Coronary artery (tissue), 2 donors: Measurements from ENCODE around the gene C19orf67.
"Not testable (repeated sequence)": the region's sequence is repeated elsewhere in the genome, so short reads cannot be mapped to it uniquely, and the experiment has no call there.

Source experiments
- DNase-seq: peaks from one replicate; pipeline ENCODE4 v3.0.0-alpha.2; 2017; ENCODE audit warnings: low spot score
- H3K27ac ChIP-seq, 2 donors: fragments of 200-600 bp; sonication (generic); one replicate each; pipeline ENCODE4 v1.5.1; 2016 to 2019
- H3K4me3 ChIP-seq: fragments of 200-600 bp; sonication (generic); 2 replicates; pipeline ENCODE4 v1.5.1; 2016; ENCODE audit warnings: mild to moderate bottlenecking, moderate library complexity
- TF ChIP-seq, protein P1 (sequence below): fragments of 200-600 bp; sonication (generic); IDR thresholded peaks from one replicate; pipeline ENCODE4 v1.5.1; 2019; ENCODE audit warnings: antibody characterized with exemption

C19orf67 gene

GRCh38 chr19:14035706-14036105, 49.9 kb downstream of the C19orf67 start:
- TF ChIP-seq, protein P1, sequence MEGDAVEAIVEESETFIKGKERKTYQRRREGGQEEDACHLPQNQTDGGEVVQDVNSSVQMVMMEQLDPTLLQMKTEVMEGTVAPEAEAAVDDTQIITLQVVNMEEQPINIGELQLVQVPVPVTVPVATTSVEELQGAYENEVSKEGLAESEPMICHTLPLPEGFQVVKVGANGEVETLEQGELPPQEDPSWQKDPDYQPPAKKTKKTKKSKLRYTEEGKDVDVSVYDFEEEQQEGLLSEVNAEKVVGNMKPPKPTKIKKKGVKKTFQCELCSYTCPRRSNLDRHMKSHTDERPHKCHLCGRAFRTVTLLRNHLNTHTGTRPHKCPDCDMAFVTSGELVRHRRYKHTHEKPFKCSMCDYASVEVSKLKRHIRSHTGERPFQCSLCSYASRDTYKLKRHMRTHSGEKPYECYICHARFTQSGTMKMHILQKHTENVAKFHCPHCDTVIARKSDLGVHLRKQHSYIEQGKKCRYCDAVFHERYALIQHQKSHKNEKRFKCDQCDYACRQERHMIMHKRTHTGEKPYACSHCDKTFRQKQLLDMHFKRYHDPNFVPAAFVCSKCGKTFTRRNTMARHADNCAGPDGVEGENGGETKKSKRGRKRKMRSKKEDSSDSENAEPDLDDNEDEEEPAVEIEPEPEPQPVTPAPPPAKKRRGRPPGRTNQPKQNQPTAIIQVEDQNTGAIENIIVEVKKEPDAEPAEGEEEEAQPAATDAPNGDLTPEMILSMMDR: no peak
- DNase-seq: no peak
- Histone ChIP-seq H3K27ac (no peak overlapping the region), H3K4me3 (no peak overlapping the region)

- H3K4me3 ChIP-seq, DNase-seq, H3K27ac ChIP-seq: not testable (repeated sequence)
These were observed 50.4 kb downstream of the C19orf67 start for GRCh38 chr19:14035159-14035558.

- Histone ChIP-seq H3K27ac (no peak overlapping the region), H3K4me3 (no peak overlapping the region)
- DNase-seq: no peak
- TF ChIP-seq, protein P1: no peak
These were observed 51.6 kb downstream of the C19orf67 start for GRCh38 chr19:14033946-14034345.

DNA sequence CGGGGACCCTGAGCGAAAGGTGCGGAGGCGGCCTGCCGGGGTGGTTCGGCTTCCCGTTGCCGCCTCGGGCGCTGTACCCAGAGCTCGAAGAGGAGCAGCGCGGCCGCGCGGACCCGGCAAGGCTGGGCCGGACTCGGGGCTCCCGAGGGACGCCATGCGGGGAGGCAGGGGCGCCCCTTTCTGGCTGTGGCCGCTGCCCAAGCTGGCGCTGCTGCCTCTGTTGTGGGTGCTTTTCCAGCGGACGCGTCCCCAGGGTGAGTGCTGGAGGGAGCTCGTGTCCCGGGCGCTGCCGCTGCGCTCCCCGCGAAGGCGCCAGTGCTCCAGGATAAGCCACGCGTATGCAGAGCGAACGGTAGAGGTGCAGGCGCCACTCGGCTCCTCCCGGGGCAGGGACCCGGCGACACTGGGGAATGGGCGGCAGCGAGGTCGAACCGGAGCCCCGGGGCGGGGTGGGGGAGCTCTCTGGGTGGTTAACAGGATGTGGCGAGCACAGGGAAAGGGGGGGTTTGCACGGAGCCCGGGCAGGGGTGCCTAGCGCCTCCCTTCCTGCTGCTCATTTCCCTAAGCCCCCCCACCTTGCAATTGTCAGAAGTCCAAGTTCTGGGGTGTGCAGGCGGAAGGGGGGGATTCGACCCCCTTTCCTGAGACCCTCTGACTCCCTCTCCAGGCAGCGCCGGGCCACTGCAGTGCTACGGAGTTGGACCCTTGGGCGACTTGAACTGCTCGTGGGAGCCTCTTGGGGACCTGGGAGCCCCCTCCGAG, 53.7 kb downstream of the C19orf67 start, which contains the start of gene IL27RA:
IL27RA (plus strand) TSS at position 44 of the 762 bp plus-strand sequence; CDS start at position 155, 111 bp downstream.
- TF ChIP-seq, protein P1: peak; percentile 18
- H3K27ac ChIP-seq: peak within 1 kb of the TSS in 1 of 2 donors; percentile 57
- peak within 1 kb of the TSS; percentile 72 for H3K4me3 ChIP-seq
- no peak for DNase-seq
